K562 (cell line): ENCODE results near the gene MPG. TPM values are rescaled to one million over a fixed set of nuclear protein-coding genes. Genes with fewer than 3 reads are reported as not detected.

Source experiments
- ATAC-seq: fragments of 200-7000 bp; cut with Tn5 transposase; 3 replicates; pipeline ENCODE4 v1.9.1; 2020; ENCODE audit warnings: moderate library complexity
- BruUV-seq: library from RNA; stranded (reverse); fragments of 400-500 nt; replicated peaks from 2 replicates; lab custom pipeline; 2021; lab: Mats Ljungman, UMichigan
- CTCF ChIA-PET: fragments of 300-600 bp; formaldehyde crosslinking; extraction: SDS; loops from one replicate; lab custom pipeline; 2021; ENCODE audit warnings: low intra/inter-chr PET ratio; lab: Yijun Ruan, JAX
- POLR2A ChIA-PET: fragments of 300-600, 350-650 bp; sonication (Branson Sonifier 250); formaldehyde crosslinking; extraction: SDS; loops from one replicate; lab custom pipeline; 2021; ENCODE audit warnings: antibody characterized with exemption, inconsistent platforms; lab: Yijun Ruan, JAX
- DNase-seq, 4 experiments: peaks; one replicate each; pipeline versions ENCODE4 v3.0.0 to v3.0.0-alpha.2; 2011 to 2018; ENCODE audit warnings: low spot score in 3 of 4, mixed read lengths in 3 of 4; ENCODE audit errors: extremely low read depth in 1 of 4
- FAIRE-seq: peaks from 2 replicates; lab custom pipeline; 2011; peaks lifted over from hg19 to GRCh38; lab: Jason Lieb, UNC
- H2AFZ ChIP-seq: 2 replicates; pipeline ENCODE4 v1.6.0; 2011; ENCODE audit warnings: low read depth, low read length, control low read depth, inconsistent platforms
- H3K27ac ChIP-seq: fragments of 200-600 bp; 3 replicates; pipeline ENCODE4 v1.8.0; 2011; ENCODE audit warnings: low read depth, mild to moderate bottlenecking, control low read depth, inconsistent platforms, low read length, moderate library complexity, mixed read lengths; ENCODE audit errors: extremely low read depth
- H3K27me3 ChIP-seq, 2 experiments: fragments of 300-600 bp in 1 of 2; 2 replicates in 1 of 2; 3 replicates in 1 of 2; pipeline versions ENCODE4 v1.6.0 to v1.8.0; 2011; ENCODE audit warnings: inconsistent platforms in 2 of 2, low read length in 2 of 2, mild to moderate bottlenecking in 1 of 2, mixed read lengths in 1 of 2, moderate library complexity in 1 of 2; ENCODE audit not compliant: control insufficient read depth in 2 of 2, insufficient read depth in 2 of 2
- H3K36me3 ChIP-seq: fragments of 300-600 bp; 3 replicates; pipeline ENCODE4 v1.8.0; 2011; ENCODE audit warnings: mild to moderate bottlenecking, low read length, inconsistent platforms; ENCODE audit not compliant: control insufficient read depth, insufficient read depth
- H3K4me1 ChIP-seq, 2 experiments: fragments of 200-600 bp in 1 of 2; replicated peaks in 1 of 2; 2 replicates in 1 of 2; 3 replicates in 1 of 2; pipeline versions ENCODE4 v1.5.1 to v1.8.0; 2011; ENCODE audit warnings: inconsistent platforms in 2 of 2, low read length in 2 of 2, mild to moderate bottlenecking in 1 of 2, mixed read lengths in 1 of 2, moderate library complexity in 1 of 2; ENCODE audit not compliant: control insufficient read depth in 2 of 2, insufficient read depth in 2 of 2
- H3K4me2 ChIP-seq: 2 replicates; pipeline ENCODE4 v1.6.1; 2011; ENCODE audit warnings: low read length, control low read depth, inconsistent platforms, mixed read lengths; ENCODE audit not compliant: insufficient read depth
- H3K4me3 ChIP-seq: fragments of 200-600 bp; sonication (generic), shearing (Covaris generic); 2 replicates; pipeline ENCODE4 v1.5.1; 2016; ENCODE audit warnings: control low read depth, inconsistent platforms
- H3K79me2 ChIP-seq: fragments of 200-600 bp; 3 replicates; pipeline ENCODE4 v1.8.0; 2011; ENCODE audit warnings: low read length, inconsistent platforms; ENCODE audit not compliant: control insufficient read depth, insufficient read depth
- H3K9ac ChIP-seq, 2 experiments: 2 replicates each; pipeline versions ENCODE4 v1.6.0 to v1.6.1; 2011; ENCODE audit warnings: low read depth in 2 of 2, low read length in 2 of 2, control low read depth in 1 of 2, inconsistent platforms in 1 of 2, mild to moderate bottlenecking in 1 of 2, mixed read lengths in 1 of 2; ENCODE audit not compliant: insufficient read depth in 1 of 2
- H3K9me1 ChIP-seq: one replicate; pipeline ENCODE4 v1.6.0; 2011; ENCODE audit warnings: inconsistent platforms, mild to moderate bottlenecking, low read length, moderate library complexity; ENCODE audit not compliant: control insufficient read depth, insufficient read depth
- H3K9me3 ChIP-seq: replicated peaks from 2 replicates; pipeline ENCODE4 v1.5.1; 2011; ENCODE audit warnings: low read depth, low read length, inconsistent platforms; ENCODE audit not compliant: control insufficient read depth, insufficient read depth
- H4K20me1 ChIP-seq: replicated peaks from 2 replicates; pipeline ENCODE4 v1.6.1; 2011; ENCODE audit warnings: low read length, inconsistent platforms, mixed read lengths; ENCODE audit not compliant: control insufficient read depth, insufficient read depth
- DACH1 ChIP-seq: fragments of 450-650 bp; IDR thresholded peaks from 2 replicates; pipeline ENCODE4 v1.6.1; 2018; ENCODE audit not compliant: partially characterized antibody
- EGR1 ChIP-seq: fragments of 450-650 bp; conservative IDR thresholded peaks from 2 replicates; pipeline ENCODE4 v1.6.1; 2017; ENCODE audit warnings: mild to moderate bottlenecking
- ERF ChIP-seq: fragments of 450-650 bp; formaldehyde crosslinking; IDR thresholded peaks from 2 replicates; pipeline ENCODE4 v1.4.0; 2020; ENCODE audit warnings: mild to moderate bottlenecking, mixed read lengths
- POLR2A ChIP-seq: fragments of 450-650 bp; conservative IDR thresholded peaks from 2 replicates; pipeline ENCODE4 v1.6.1; 2016
- POLR2G ChIP-seq: fragments of 200-400 bp; formaldehyde crosslinking; IDR thresholded peaks from 2 replicates; pipeline ENCODE4 v1.6.1; 2017; ENCODE audit warnings: low read depth, mild to moderate bottlenecking, antibody characterized with exemption, low read length, moderate library complexity
- RBFOX2 ChIP-seq: fragments of 200-400 bp; formaldehyde crosslinking; IDR thresholded peaks from 2 replicates; pipeline ENCODE4 v1.6.1; 2017; ENCODE audit warnings: low read depth, mild to moderate bottlenecking, low read length, moderate library complexity
- SUPT5H ChIP-seq: fragments of 450-650 bp; IDR thresholded peaks from 2 replicates; pipeline ENCODE4 v1.6.1; 2016
- TFAP4 ChIP-seq: sonication (generic); formaldehyde crosslinking; IDR thresholded peaks from 2 replicates; pipeline ENCODE4 v1.8.0; 2022; ENCODE audit warnings: missing genetic modification reagents, mild to moderate bottlenecking, moderate library complexity, borderline replicate concordance
- WGBS: fragments of 100-300 bp; shearing (Covaris generic); methylation state at CpG from one replicate; pipeline ENCODE4 v1.1.6; 2016; ENCODE audit warnings: low coverage, mixed read lengths; ENCODE audit not compliant: insufficient coverage; ENCODE audit errors: missing lambda C conversion rate; 5-methylcytosine and 5-hydroxymethylcytosine counted together
- in situ Hi-C: fragments of 300-500 bp; cut with MboI; formaldehyde crosslinking; loops from 4 replicates; pipeline ENCODE4 v1.15.0; 2018; ENCODE audit warnings: inconsistent platforms, mixed read lengths
- intact Hi-C: fragments of 100-400 bp; cut with micrococcal nuclease; formaldehyde crosslinking; loops from 2 replicates; pipeline ENCODE4 v1.14.2; 2022
- polyA plus RNA-seq, 8 experiments: library from polyadenylated mRNA; depleted of rRNA in 4 of 8; stranded (reverse) in 5 of 8; unstranded in 3 of 8; fragments of >200 nt; fragmentation: Nextera tagmentation in 2 of 8; fragmentation: Illumina TruSeq in 1 of 8; extraction: Ambion mirVana in 2 of 8; extraction: Trizol in 1 of 8; gene quantifications; 2 replicates each; pipeline versions ENCODE4 v1.2.1 to v1.2.3, GENCODE V29; 2011 to 2014; ENCODE audit warnings: inconsistent platforms in 1 of 8, missing spikeins in 1 of 8
- total RNA-seq, 7 experiments: library from RNA; depleted of rRNA in 6 of 7; stranded (reverse); fragments of >200 nt in 6 of 7; fragmentation: Illumina TruSeq in 2 of 7; extraction: Trizol in 2 of 7; gene quantifications; 2 replicates each; pipeline versions ENCODE4 v1.2.1 to v1.2.3, GENCODE V29; 2011 to 2021; ENCODE audit warnings: low replicate concordance in 1 of 7

The MPG gene
- total and polyA plus RNA-seq, 9 of the 15 experiments (the other 6 are each of a cell fraction or from before 2014, with no cell fraction given) = 0.42 to 226 (median 36.2) TPM

GRCh38 chr16:41439-42068 is 36.5 kb upstream of the MPG start:
- peaks cover 18 to 30% of the 10 kb centered on the region in 2 experiments for H3K4me1 ChIP-seq
- TF ChIP-seq TFAP4 (CRISPR knock-in tag) (peak; percentile 20; the same call in 1 of the 2 replicates), SUPT5H (peak; percentile 33; the same call in 1 of the 2 replicates), RBFOX2 (0 out of 2 replicates have a peak, but pooled peaks have one; percentile 24), POLR2G (peak; percentile 36; the same call in 1 of the 2 replicates), POLR2A (0 out of 2 replicates have a peak, but pooled peaks have one; percentile 27), ERF (CRISPR knock-in tag) (no peak), EGR1 (peak; percentile 32; the same call in 1 of the 2 replicates), DACH1 (no peak)
- H2AFZ ChIP-seq = no peak overlapping the region
- peaks cover 10% of the 10 kb centered on the region; the same call in 2 of the 3 replicates for H3K79me2 ChIP-seq
- no peaks in the 10 kb centered on the region for H3K27me3 ChIP-seq
- peak overlapping the region; percentile 55 for H3K4me2 ChIP-seq
- peaks cover 21% of the 10 kb centered on the region for H4K20me1 ChIP-seq
- peak; percentile 59 for ATAC-seq
- intact Hi-C loops (no loop called here), in situ Hi-C loops (no loop called here)
- ChIA-PET POLR2A (interaction anchor here (0.6 to 0.9 kb wide), 2 partner anchors 12 to 15 kb away, joined by 4 to 9 read pairs; partner anchors contain the start of genes POLR3K and SNRNP25), CTCF (no interaction called here)
- no peak overlapping the region for H3K4me3 ChIP-seq
- H3K9ac ChIP-seq = peak overlapping the region in 1 of 2 experiments; percentile 60; a peak in 1 of 4 replicates
- peak overlapping the region; percentile 52; the same call in 2 of the 3 replicates for H3K27ac ChIP-seq
- no peak for DNase-seq
- peak; percentile 26 for FAIRE-seq
- H3K36me3 ChIP-seq = peaks cover 79% of the 10 kb centered on the region
- H3K9me3 ChIP-seq = no peaks in the 10 kb centered on the region
- BruUV-seq = no TSS peak
- WGBS = 82% methylated on average over 22 of the region's 22 CpGs
- peaks cover 3% of the 10 kb centered on the region for H3K9me1 ChIP-seq
